Astrocyte (in vitro differentiated cells and primary cell): Measurements from ENCODE around the gene NES.

ENCODE experiments used
- CTCF ChIP-seq: IDR thresholded peaks from 2 replicates; pipeline ENCODE4 v1.5.1; 2011; ENCODE audit warnings: low read depth, mild to moderate bottlenecking, inconsistent platforms, low read length, moderate library complexity; ENCODE audit not compliant: insufficient read depth
- EZH2 ChIP-seq: IDR thresholded peaks from 2 replicates; pipeline ENCODE4 v1.6.1; 2012; ENCODE audit warnings: mild to moderate bottlenecking, low read length, inconsistent platforms; ENCODE audit not compliant: insufficient read depth

GRCh38 chr1:156696755-156697154, 19.5 kb upstream of the NES start:
- TF ChIP-seq CTCF (no peak), EZH2 (no peak)
